Measurements from ENCODE around the gene KIAA1217. TPM values are rescaled to one million over a fixed set of nuclear protein-coding genes. Genes with fewer than 3 reads are reported as not detected.

Gene KIAA1217
- total and polyA plus RNA-seq, 2 of the 4 experiments (the other 2 are of a cell fraction) = 3.4 to 4.4 TPM

DNA sequence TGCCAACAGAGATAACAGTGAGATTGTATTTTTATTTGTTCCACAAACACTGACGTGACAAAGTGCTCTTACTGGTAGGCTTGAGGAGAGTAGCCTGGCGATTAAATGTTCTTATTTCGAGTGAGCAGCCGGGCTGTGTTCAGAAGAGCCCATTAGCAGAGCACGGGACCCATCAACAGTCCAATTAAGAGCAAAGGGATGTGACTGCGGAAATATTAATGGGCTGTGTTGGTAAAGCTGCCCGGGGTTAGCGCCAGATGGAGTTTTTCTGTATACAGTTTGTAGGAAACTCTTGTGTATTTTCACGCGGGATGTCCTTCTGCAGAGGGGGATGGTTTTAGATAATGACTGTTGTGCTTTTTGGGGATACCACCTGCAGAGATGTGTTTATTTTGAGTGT lies 104.3 kb downstream of the KIAA1217 start:
- ChIA-PET CTCF (no interaction called here), POLR2A (ENCODE audit: unreplicated experiment) (no interaction called here)
- Histone ChIP-seq H3K9ac (ENCODE audit: low read depth, low read length) (no peak overlapping the region), H2BK20ac (ENCODE audit: low read depth, low read length) (no peak overlapping the region), H3K4ac (ENCODE audit: low read depth, low read length) (no peak overlapping the region), H4K8ac (ENCODE audit: low read depth in 2 of 2, low read length in 2 of 2) (no peak overlapping the region), H3K4me2 (ENCODE audit: low read depth, low read length) (no peak overlapping the region), H3K79me1 (ENCODE audit: low read depth in 1 of 2, low read length in 2 of 2) (no peaks in the 10 kb centered on the region), H3K36me3 (ENCODE audit: control insufficient read depth, insufficient read depth, low read length) (no peaks in the 10 kb centered on the region), H4K91ac (ENCODE audit: insufficient read depth, low read depth, low read length) (no peak overlapping the region), H3K9me1 (ENCODE audit: insufficient read depth, low read length) (no peaks in the 10 kb centered on the region), H4K5ac (ENCODE audit: low read depth, low read length) (no peak overlapping the region), H2BK15ac (ENCODE audit: low read depth, low read length) (no peak overlapping the region), H2AK5ac (ENCODE audit: low read depth, low read length) (no peak overlapping the region), H3K18ac (ENCODE audit: low read depth, low read length) (no peak overlapping the region), H3K27me3 (ENCODE audit: control insufficient read depth, insufficient read depth, low read length) (peaks cover 4% of the 10 kb centered on the region; the same call in 1 of the 2 replicates), H3K9me3 (ENCODE audit: control insufficient read depth, insufficient read depth, low read length) (no peaks in the 10 kb centered on the region), H3K27ac (ENCODE audit: insufficient read depth, low read length) (no peak overlapping the region), H3K56ac (ENCODE audit: extremely low read depth, insufficient read depth, low read length) (no peak overlapping the region), H3K4me1 (ENCODE audit: control insufficient read depth, insufficient read depth, low read length) (no peaks in the 10 kb centered on the region), H3K4me3 (ENCODE audit: insufficient read depth, low read depth, low read length) (no peak overlapping the region), H2AFZ (replicated peaks; ENCODE audit: low read length, poor library complexity) (no peak overlapping the region), H2AK9ac (replicated peaks; ENCODE audit: low read depth, low read length, poor library complexity) (no peak overlapping the region), H4K20me1 (ENCODE audit: insufficient read depth, low read length) (no peaks in the 10 kb centered on the region), H2BK5ac (ENCODE audit: low read depth, low read length, poor library complexity, severe bottlenecking) (no peak overlapping the region), H3K14ac (replicated peaks; ENCODE audit: low read depth, low read length) (no peak overlapping the region), H3K23ac (ENCODE audit: low read depth, low read length) (no peak overlapping the region), H2BK120ac (ENCODE audit: low read depth, low read length) (no peak overlapping the region)
- ATAC-seq (ENCODE audit: low read depth) (no peak), DNase-seq (no peak)
- intact Hi-C loops (cut with micrococcal nuclease) = no loop called here
- dilution Hi-C loops (cut with HindIII; ENCODE audit: low sequenced_read_pairs, unreplicated experiment) = no loop called here
- in situ Hi-C loops (cut with MboI; ENCODE audit: low sequenced_read_pairs) = no loop called here
- no TSS peak for BruUV-seq (replicated peaks)
- TF ChIP-seq, protein P1, sequence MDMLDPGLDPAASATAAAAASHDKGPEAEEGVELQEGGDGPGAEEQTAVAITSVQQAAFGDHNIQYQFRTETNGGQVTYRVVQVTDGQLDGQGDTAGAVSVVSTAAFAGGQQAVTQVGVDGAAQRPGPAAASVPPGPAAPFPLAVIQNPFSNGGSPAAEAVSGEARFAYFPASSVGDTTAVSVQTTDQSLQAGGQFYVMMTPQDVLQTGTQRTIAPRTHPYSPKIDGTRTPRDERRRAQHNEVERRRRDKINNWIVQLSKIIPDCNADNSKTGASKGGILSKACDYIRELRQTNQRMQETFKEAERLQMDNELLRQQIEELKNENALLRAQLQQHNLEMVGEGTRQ (IDR thresholded peaks at IDR 0.05; ENCODE audit: low read depth, low read length) = no peak
- no peak for TF ChIP-seq SMC3 (IDR thresholded peaks at IDR 0.05; ENCODE audit: low read depth, low read length)
- TF ChIP-seq FOS (IDR thresholded peaks at IDR 0.05; ENCODE audit: low read depth, low read length) = no peak
- TF ChIP-seq RAD21 (IDR thresholded peaks at IDR 0.05; ENCODE audit: low read length) = no peak
- no peak for TF ChIP-seq CHD1 (IDR thresholded peaks at IDR 0.05; ENCODE audit: low read depth, low read length)
- TF ChIP-seq MXI1 (IDR thresholded peaks at IDR 0.05; ENCODE audit: borderline replicate concordance, low read depth, low read length) = no peak
- TF ChIP-seq BHLHE40 (IDR thresholded peaks at IDR 0.05; ENCODE audit: low read depth, low read length) = no peak
- no peak for TF ChIP-seq RCOR1 (IDR thresholded peaks at IDR 0.05; ENCODE audit: insufficient replicate concordance, low read length)
- TF ChIP-seq MAZ (IDR thresholded peaks at IDR 0.05; ENCODE audit: borderline replicate concordance, low read depth, low read length) = no peak
- no peak for TF ChIP-seq POLR2A (IDR thresholded peaks at IDR 0.05; ENCODE audit: low read depth, low read length)
- TF ChIP-seq CEBPB (IDR thresholded peaks at IDR 0.05; ENCODE audit: low read depth, low read length) = no peak
- TF ChIP-seq, protein P2, sequence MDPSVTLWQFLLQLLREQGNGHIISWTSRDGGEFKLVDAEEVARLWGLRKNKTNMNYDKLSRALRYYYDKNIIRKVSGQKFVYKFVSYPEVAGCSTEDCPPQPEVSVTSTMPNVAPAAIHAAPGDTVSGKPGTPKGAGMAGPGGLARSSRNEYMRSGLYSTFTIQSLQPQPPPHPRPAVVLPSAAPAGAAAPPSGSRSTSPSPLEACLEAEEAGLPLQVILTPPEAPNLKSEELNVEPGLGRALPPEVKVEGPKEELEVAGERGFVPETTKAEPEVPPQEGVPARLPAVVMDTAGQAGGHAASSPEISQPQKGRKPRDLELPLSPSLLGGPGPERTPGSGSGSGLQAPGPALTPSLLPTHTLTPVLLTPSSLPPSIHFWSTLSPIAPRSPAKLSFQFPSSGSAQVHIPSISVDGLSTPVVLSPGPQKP (IDR thresholded peaks at IDR 0.05; ENCODE audit: borderline replicate concordance, low read depth, low read length) = no peak
- TF ChIP-seq, protein P3, sequence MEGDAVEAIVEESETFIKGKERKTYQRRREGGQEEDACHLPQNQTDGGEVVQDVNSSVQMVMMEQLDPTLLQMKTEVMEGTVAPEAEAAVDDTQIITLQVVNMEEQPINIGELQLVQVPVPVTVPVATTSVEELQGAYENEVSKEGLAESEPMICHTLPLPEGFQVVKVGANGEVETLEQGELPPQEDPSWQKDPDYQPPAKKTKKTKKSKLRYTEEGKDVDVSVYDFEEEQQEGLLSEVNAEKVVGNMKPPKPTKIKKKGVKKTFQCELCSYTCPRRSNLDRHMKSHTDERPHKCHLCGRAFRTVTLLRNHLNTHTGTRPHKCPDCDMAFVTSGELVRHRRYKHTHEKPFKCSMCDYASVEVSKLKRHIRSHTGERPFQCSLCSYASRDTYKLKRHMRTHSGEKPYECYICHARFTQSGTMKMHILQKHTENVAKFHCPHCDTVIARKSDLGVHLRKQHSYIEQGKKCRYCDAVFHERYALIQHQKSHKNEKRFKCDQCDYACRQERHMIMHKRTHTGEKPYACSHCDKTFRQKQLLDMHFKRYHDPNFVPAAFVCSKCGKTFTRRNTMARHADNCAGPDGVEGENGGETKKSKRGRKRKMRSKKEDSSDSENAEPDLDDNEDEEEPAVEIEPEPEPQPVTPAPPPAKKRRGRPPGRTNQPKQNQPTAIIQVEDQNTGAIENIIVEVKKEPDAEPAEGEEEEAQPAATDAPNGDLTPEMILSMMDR (conservative IDR thresholded peaks at IDR 0.05; ENCODE audit: low read depth, low read length) = no peak
- 24% methylated on average over 5 of the region's 10 CpGs; no CpG with 5 or more reads in 1 of the 2 experiments for WGBS, 2 experiments (ENCODE audit: extremely low coverage in 2 of 2, insufficient read length in 1 of 2)
